A549 (cell line): ENCODE data around the gene TTC13.

Experiments used
- BHLHE40 ChIP-seq: IDR thresholded peaks from 2 replicates; pipeline ENCODE4 v1.6.1; 2012; ENCODE audit warnings: low read depth, low read length, inconsistent platforms
- CHD4 ChIP-seq: fragments of 200-600 bp; sonication (generic); IDR thresholded peaks from 2 replicates; pipeline ENCODE4 v1.6.1; 2016; ENCODE audit warnings: antibody characterized with exemption, mild to moderate bottlenecking, borderline replicate concordance
- CTCF ChIP-seq: fragments of >200 bp; sonication (Bioruptor Twin); formaldehyde crosslinking; IDR thresholded peaks from 3 replicates; pipeline ENCODE4 v1.5.1; 2016
- HMGXB4 ChIP-seq: fragments of 250-450 bp; sonication (Bioruptor Pico); IDR thresholded peaks from 2 replicates; pipeline ENCODE4 v1.5.0; 2021; ENCODE audit warnings: mild to moderate bottlenecking, moderate library complexity, borderline replicate concordance
- JUNB ChIP-seq: fragments of >200 bp; sonication (Bioruptor Twin); formaldehyde crosslinking; IDR thresholded peaks from 2 replicates; pipeline ENCODE4 v1.6.1; 2016
- NFE2L2 ChIP-seq: fragments of 150-350 bp; conservative IDR thresholded peaks from 2 replicates; pipeline ENCODE4 v1.6.1; 2014; ENCODE audit warnings: low read length
- POLR2A ChIP-seq: IDR thresholded peaks from 2 replicates; pipeline ENCODE4 v1.6.1; 2012; ENCODE audit warnings: mild to moderate bottlenecking, low read length
- ZNF302 ChIP-seq: fragments of 250-450 bp; sonication (Bioruptor Pico); IDR thresholded peaks from 2 replicates; pipeline ENCODE4 v1.9.0; 2021; ENCODE audit warnings: inconsistent platforms, mild to moderate bottlenecking, moderate library complexity

- no peak for TF ChIP-seq BHLHE40
- no peak for TF ChIP-seq HMGXB4 (CRISPR knock-in tag)
- no peak for TF ChIP-seq CTCF
- TF ChIP-seq CHD4, result no peak
- no peak for TF ChIP-seq POLR2A
- no peak for TF ChIP-seq ZNF302 (CRISPR knock-in tag)
- no peak for TF ChIP-seq JUNB
- no peak for TF ChIP-seq NFE2L2
Observed at GRCh38 chr1:230857077-230857476, 121.6 kb downstream of the TTC13 start.
